PFSK-1 (cell line): ENCODE results near the gene FYN.

Source experiments
- FOXP2 ChIP-seq: optimal IDR thresholded peaks from 2 replicates; pipeline ENCODE3; 2011; ENCODE audit warnings: borderline replicate concordance, control low read depth, inconsistent platforms; ENCODE audit not compliant: insufficient read depth; ENCODE audit errors: extremely low read length, extremely low read depth
- POLR2AphosphoS5 ChIP-seq: IDR thresholded peaks from 2 replicates; pipeline ENCODE4 v1.6.1; 2012; ENCODE audit warnings: low read depth, mild to moderate bottlenecking, control low read depth, low read length, moderate library complexity
- SIN3A ChIP-seq: IDR thresholded peaks from 2 replicates; pipeline ENCODE4 v1.6.1; 2012; ENCODE audit warnings: mild to moderate bottlenecking, low read length, moderate library complexity, borderline replicate concordance; ENCODE audit not compliant: insufficient read depth
- TAF1 ChIP-seq: IDR thresholded peaks from 2 replicates; pipeline ENCODE4 v1.6.1; 2012; ENCODE audit warnings: low read length, control low read depth, borderline replicate concordance; ENCODE audit not compliant: insufficient read depth
- TF ChIP-seq, protein P1 (sequence below), 2 experiments: IDR thresholded peaks; 2 replicates each; pipeline versions ENCODE4 v1.6.1 to v1.8.0; 2011 to 2012; ENCODE audit warnings: low read depth in 2 of 2, low read length in 2 of 2, control low read depth in 1 of 2, inconsistent platforms in 1 of 2, mild to moderate bottlenecking in 1 of 2, moderate library complexity in 1 of 2; ENCODE audit not compliant: insufficient read depth in 1 of 2

The FYN gene

GRCh38 chr6:111657146-111657545 lies 216.1 kb downstream of the FYN start:
- TF ChIP-seq SIN3A (no peak), POLR2AphosphoS5 (no peak), FOXP2 (no peak), TAF1 (no peak)
- TF ChIP-seq, protein P1, sequence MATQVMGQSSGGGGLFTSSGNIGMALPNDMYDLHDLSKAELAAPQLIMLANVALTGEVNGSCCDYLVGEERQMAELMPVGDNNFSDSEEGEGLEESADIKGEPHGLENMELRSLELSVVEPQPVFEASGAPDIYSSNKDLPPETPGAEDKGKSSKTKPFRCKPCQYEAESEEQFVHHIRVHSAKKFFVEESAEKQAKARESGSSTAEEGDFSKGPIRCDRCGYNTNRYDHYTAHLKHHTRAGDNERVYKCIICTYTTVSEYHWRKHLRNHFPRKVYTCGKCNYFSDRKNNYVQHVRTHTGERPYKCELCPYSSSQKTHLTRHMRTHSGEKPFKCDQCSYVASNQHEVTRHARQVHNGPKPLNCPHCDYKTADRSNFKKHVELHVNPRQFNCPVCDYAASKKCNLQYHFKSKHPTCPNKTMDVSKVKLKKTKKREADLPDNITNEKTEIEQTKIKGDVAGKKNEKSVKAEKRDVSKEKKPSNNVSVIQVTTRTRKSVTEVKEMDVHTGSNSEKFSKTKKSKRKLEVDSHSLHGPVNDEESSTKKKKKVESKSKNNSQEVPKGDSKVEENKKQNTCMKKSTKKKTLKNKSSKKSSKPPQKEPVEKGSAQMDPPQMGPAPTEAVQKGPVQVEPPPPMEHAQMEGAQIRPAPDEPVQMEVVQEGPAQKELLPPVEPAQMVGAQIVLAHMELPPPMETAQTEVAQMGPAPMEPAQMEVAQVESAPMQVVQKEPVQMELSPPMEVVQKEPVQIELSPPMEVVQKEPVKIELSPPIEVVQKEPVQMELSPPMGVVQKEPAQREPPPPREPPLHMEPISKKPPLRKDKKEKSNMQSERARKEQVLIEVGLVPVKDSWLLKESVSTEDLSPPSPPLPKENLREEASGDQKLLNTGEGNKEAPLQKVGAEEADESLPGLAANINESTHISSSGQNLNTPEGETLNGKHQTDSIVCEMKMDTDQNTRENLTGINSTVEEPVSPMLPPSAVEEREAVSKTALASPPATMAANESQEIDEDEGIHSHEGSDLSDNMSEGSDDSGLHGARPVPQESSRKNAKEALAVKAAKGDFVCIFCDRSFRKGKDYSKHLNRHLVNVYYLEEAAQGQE (IDR thresholded peaks at IDR 0.05; ENCODE audit: insufficient read depth in 1 of 2, low read depth in 2 of 2, low read length in 2 of 2): no peak

GRCh38 chr6:111653979-111654378 lies 219.3 kb downstream of the FYN start:
- TF ChIP-seq FOXP2 (no peak), SIN3A (no peak), POLR2AphosphoS5 (no peak), TAF1 (no peak)
- TF ChIP-seq, protein P1 (IDR thresholded peaks at IDR 0.05; ENCODE audit: insufficient read depth in 1 of 2, low read depth in 2 of 2, low read length in 2 of 2): no peak

- TF ChIP-seq FOXP2 (no peak), SIN3A (no peak), POLR2AphosphoS5 (no peak), TAF1 (no peak)
- TF ChIP-seq, protein P1 (IDR thresholded peaks at IDR 0.05; ENCODE audit: insufficient read depth in 1 of 2, low read depth in 2 of 2, low read length in 2 of 2): no peak
Measured at GRCh38 chr6:111653434-111653833, 219.8 kb downstream of the FYN start.

DNA sequence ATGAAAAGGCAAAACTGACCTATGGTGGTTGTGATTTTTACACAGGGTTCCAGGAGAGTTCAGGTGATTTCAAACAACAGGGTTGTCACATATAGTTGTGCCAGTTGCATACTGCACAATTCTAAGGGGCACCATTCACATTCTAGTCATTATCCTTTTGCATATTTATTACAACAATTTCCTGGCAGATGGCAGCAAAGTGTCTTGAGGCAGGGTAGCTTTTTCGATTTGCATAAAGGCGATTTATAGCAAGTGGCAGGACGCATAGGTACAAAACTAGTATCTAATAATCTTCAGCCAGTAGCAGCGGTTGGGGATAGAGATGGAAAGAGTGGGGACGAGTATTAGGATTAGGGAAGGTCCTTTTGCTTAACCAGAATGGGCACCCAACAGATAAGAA lies 221.1 kb downstream of the FYN start:
- no peak for TF ChIP-seq TAF1
- no peak for TF ChIP-seq POLR2AphosphoS5
- TF ChIP-seq FOXP2: no peak
- no peak for TF ChIP-seq SIN3A
- TF ChIP-seq, protein P1 (IDR thresholded peaks at IDR 0.05; ENCODE audit: insufficient read depth in 1 of 2, low read depth in 2 of 2, low read length in 2 of 2): no peak
